HL-60 (cell line): ENCODE data around the gene BICRAL.

Experiments
- SPI1 ChIP-seq: IDR thresholded peaks from 2 replicates; pipeline ENCODE4 v1.6.1; 2012; ENCODE audit warnings: low read depth, mild to moderate bottlenecking, borderline replicate concordance
- TF ChIP-seq, protein P1 (sequence below): IDR thresholded peaks from one replicate; pipeline ENCODE4 v1.5.1; 2011; ENCODE audit warnings: low read length, control low read depth, inconsistent platforms; ENCODE audit not compliant: insufficient read depth
- TF ChIP-seq, protein P2 (sequence below): IDR thresholded peaks from 2 replicates; pipeline ENCODE4 v1.6.1; 2012; ENCODE audit warnings: low read depth; ENCODE audit not compliant: insufficient replicate concordance

DNA sequence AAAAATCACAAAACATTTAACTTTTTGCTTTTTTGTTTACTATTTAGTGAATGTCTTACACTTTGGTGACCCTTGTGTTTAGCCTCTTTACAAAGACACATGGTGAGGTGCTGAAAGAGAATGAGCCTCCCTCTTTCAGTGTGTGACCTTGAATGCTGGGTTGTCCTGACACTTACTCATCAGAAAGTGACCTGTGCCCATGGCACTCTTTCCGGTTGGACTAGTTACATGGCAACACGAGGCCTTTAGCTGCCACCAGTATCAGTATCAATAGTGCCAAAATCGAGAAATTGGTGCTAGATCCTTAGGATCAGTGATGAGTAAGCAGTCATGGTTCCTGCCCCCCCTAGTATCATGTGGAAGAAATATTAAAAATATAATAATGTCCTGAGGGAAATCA lies 95.8 kb downstream of the BICRAL start:
- TF ChIP-seq, protein P1, sequence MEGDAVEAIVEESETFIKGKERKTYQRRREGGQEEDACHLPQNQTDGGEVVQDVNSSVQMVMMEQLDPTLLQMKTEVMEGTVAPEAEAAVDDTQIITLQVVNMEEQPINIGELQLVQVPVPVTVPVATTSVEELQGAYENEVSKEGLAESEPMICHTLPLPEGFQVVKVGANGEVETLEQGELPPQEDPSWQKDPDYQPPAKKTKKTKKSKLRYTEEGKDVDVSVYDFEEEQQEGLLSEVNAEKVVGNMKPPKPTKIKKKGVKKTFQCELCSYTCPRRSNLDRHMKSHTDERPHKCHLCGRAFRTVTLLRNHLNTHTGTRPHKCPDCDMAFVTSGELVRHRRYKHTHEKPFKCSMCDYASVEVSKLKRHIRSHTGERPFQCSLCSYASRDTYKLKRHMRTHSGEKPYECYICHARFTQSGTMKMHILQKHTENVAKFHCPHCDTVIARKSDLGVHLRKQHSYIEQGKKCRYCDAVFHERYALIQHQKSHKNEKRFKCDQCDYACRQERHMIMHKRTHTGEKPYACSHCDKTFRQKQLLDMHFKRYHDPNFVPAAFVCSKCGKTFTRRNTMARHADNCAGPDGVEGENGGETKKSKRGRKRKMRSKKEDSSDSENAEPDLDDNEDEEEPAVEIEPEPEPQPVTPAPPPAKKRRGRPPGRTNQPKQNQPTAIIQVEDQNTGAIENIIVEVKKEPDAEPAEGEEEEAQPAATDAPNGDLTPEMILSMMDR: no peak
- TF ChIP-seq, protein P2, sequence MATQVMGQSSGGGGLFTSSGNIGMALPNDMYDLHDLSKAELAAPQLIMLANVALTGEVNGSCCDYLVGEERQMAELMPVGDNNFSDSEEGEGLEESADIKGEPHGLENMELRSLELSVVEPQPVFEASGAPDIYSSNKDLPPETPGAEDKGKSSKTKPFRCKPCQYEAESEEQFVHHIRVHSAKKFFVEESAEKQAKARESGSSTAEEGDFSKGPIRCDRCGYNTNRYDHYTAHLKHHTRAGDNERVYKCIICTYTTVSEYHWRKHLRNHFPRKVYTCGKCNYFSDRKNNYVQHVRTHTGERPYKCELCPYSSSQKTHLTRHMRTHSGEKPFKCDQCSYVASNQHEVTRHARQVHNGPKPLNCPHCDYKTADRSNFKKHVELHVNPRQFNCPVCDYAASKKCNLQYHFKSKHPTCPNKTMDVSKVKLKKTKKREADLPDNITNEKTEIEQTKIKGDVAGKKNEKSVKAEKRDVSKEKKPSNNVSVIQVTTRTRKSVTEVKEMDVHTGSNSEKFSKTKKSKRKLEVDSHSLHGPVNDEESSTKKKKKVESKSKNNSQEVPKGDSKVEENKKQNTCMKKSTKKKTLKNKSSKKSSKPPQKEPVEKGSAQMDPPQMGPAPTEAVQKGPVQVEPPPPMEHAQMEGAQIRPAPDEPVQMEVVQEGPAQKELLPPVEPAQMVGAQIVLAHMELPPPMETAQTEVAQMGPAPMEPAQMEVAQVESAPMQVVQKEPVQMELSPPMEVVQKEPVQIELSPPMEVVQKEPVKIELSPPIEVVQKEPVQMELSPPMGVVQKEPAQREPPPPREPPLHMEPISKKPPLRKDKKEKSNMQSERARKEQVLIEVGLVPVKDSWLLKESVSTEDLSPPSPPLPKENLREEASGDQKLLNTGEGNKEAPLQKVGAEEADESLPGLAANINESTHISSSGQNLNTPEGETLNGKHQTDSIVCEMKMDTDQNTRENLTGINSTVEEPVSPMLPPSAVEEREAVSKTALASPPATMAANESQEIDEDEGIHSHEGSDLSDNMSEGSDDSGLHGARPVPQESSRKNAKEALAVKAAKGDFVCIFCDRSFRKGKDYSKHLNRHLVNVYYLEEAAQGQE: no peak
- TF ChIP-seq SPI1: no peak
